ENCODE data around the gene KLHL1.

The KLHL1 gene

GRCh38 chr13:69959046-69959445 lies 149.2 kb downstream of the KLHL1 start:
- no peak for TF ChIP-seq CTCF (IDR thresholded peaks at IDR 0.05; ENCODE audit: borderline replicate concordance, insufficient read depth, low read depth, low read length)
- H3K4me3 ChIP-seq (ENCODE audit: low read depth, low read length): no peak overlapping the region

- no peak for TF ChIP-seq CTCF (IDR thresholded peaks at IDR 0.05; ENCODE audit: borderline replicate concordance, insufficient read depth, low read depth, low read length)
- no peak overlapping the region for H3K4me3 ChIP-seq (ENCODE audit: low read depth, low read length)
Measured at GRCh38 chr13:69956839-69957238, 151.4 kb downstream of the KLHL1 start.

DNA sequence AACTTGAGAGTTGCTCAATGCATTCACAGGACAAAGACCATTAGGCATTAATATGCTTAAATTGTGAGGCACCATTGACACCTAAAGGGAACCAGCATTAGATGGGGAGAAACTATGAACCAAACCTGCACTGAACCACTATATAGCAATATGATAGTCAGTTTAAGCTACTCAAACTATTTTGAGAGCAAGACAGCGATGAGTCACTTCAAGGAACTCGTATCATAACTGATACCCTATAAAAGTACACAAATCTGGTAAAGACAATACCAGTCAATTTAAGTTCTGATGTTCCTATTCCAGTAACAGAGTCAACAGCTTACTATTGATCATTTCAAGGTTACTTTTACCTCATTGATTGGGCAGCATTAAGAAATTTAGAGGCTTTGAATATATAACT lies 151.9 kb downstream of the KLHL1 start:
- no peak overlapping the region for H3K4me3 ChIP-seq (ENCODE audit: low read depth, low read length)
- no peak for TF ChIP-seq CTCF (IDR thresholded peaks at IDR 0.05; ENCODE audit: borderline replicate concordance, insufficient read depth, low read depth, low read length)

- TF ChIP-seq CTCF (IDR thresholded peaks at IDR 0.05; ENCODE audit: borderline replicate concordance, insufficient read depth, low read depth, low read length): no peak
- no peak overlapping the region for H3K4me3 ChIP-seq (ENCODE audit: low read depth, low read length)
Measured at GRCh38 chr13:69955271-69955670, 153.0 kb downstream of the KLHL1 start.

GRCh38 chr13:69951412-69951811 lies 156.8 kb downstream of the KLHL1 start:
- TF ChIP-seq CTCF (IDR thresholded peaks at IDR 0.05; ENCODE audit: borderline replicate concordance, insufficient read depth, low read depth, low read length): no peak

DNA sequence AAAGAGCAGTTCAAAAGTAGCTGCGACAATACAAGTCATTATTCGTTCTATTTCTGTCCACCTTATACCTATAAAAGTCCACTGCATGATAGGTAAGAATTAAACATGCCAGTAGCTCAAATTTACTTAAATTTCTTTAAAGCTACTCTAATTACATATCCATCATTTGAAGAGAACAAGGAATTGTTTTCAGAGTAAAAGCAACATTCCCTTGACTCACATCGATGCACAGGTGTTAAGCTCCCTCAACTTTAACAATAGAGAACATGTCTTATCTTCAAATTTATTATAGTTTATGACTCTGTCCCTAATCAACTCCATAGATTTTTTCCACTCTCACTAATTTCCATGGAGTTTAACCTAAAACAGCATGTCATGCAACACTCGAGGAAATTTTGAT lies 158.1 kb downstream of the KLHL1 start:
- H3K4me3 ChIP-seq (ENCODE audit: low read depth, low read length): no peak overlapping the region
- TF ChIP-seq CTCF (IDR thresholded peaks at IDR 0.05; ENCODE audit: borderline replicate concordance, insufficient read depth, low read depth, low read length): no peak

More at GRCh38 chr13:69951412-69951811, 156.8 kb downstream of the KLHL1 start:
- no peak overlapping the region for H3K4me3 ChIP-seq (ENCODE audit: low read depth, low read length)

DNA sequence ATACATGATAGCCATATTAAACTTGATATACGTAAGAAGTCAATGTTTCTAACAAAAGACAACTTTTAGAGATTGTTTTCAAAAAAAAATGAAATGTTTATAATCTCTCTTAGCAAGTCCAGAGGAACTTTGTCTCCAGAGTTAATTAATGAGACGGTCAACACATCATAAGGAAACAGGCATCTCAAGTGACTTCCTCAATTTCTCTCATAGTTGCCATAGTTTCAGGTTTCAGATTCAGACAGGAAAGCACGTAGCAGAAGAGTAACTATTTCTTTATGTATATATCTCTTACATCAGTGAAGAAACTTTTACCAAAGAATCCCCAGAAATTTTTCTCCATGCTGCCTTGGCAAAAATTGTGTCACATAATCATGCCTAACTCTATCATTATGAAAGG lies 160.2 kb downstream of the KLHL1 start:
- no peak overlapping the region for H3K4me3 ChIP-seq (ENCODE audit: low read depth, low read length)
- TF ChIP-seq CTCF (IDR thresholded peaks at IDR 0.05; ENCODE audit: borderline replicate concordance, insufficient read depth, low read depth, low read length): no peak

All from GM12875 (cell line).